SK-N-SH treated with all-trans-retinoic acid at 6 μM for 48 hours (cell line): Measurements from ENCODE around the gene CDK5R1.

Experiments
- ATAC-seq: fragments of 200-7000 bp; cut with Tn5 transposase; 3 replicates; pipeline ENCODE4 v1.9.1; 2020; ENCODE audit warnings: mild to moderate bottlenecking, moderate library complexity
- ARNTL ChIP-seq: fragments of 450-650 bp; formaldehyde crosslinking; IDR thresholded peaks from 2 replicates; pipeline ENCODE4 v1.5.0; 2020; ENCODE audit warnings: low read depth, mild to moderate bottlenecking, moderate library complexity, borderline replicate concordance
- CREB5 ChIP-seq: fragments of 250-450 bp; sonication (Bioruptor Pico); IDR thresholded peaks from 2 replicates; pipeline ENCODE4 v1.5.1; 2020; ENCODE audit warnings: low read depth, mild to moderate bottlenecking, moderate library complexity
- CSDC2 ChIP-seq: fragments of 250-450 bp; sonication (Bioruptor Pico); IDR thresholded peaks from 2 replicates; pipeline ENCODE4 v1.5.0; 2020; ENCODE audit warnings: mild to moderate bottlenecking, moderate library complexity
- CSRNP3 ChIP-seq: fragments of 250-450 bp; sonication (Bioruptor Pico); IDR thresholded peaks from 2 replicates; pipeline ENCODE4 v1.5.1; 2021; ENCODE audit warnings: mild to moderate bottlenecking, moderate library complexity
- ESRRG ChIP-seq: fragments of 250-450 bp; sonication (Bioruptor Pico); IDR thresholded peaks from 2 replicates; pipeline ENCODE4 v1.6.1; 2021; ENCODE audit warnings: mild to moderate bottlenecking
- GLIS3 ChIP-seq: fragments of 250-450 bp; sonication (Bioruptor Pico); IDR thresholded peaks from 2 replicates; pipeline ENCODE4 v1.5.0; 2020; ENCODE audit warnings: mild to moderate bottlenecking, moderate library complexity
- ISL1 ChIP-seq: fragments of 250-450 bp; sonication (Bioruptor Pico); IDR thresholded peaks from 2 replicates; pipeline ENCODE4 v2.1.2; 2022; ENCODE audit warnings: mild to moderate bottlenecking, moderate library complexity
- OSR1 ChIP-seq: fragments of 250-450 bp; sonication (Bioruptor Pico); IDR thresholded peaks from 2 replicates; pipeline ENCODE4 v1.8.0; 2022; ENCODE audit warnings: moderate library complexity, mild to moderate bottlenecking, inconsistent platforms
- PATZ1 ChIP-seq: fragments of 250-450 bp; sonication (Bioruptor Pico); IDR thresholded peaks from 2 replicates; pipeline ENCODE4 v1.8.0; 2020; ENCODE audit warnings: mild to moderate bottlenecking, moderate library complexity, borderline replicate concordance
- POU6F1 ChIP-seq: fragments of 250-450 bp; sonication (Bioruptor Pico); IDR thresholded peaks from 2 replicates; pipeline ENCODE4 v1.8.0; 2021; ENCODE audit warnings: low read depth, mild to moderate bottlenecking, moderate library complexity, borderline replicate concordance
- PPARA ChIP-seq: fragments of 250-450 bp; sonication (Bioruptor Pico); IDR thresholded peaks from 2 replicates; pipeline ENCODE4 v1.5.0; 2020; ENCODE audit warnings: mild to moderate bottlenecking, borderline replicate concordance
- SNAI2 ChIP-seq: fragments of 250-450 bp; sonication (Bioruptor Pico); IDR thresholded peaks from 2 replicates; pipeline ENCODE4 v1.5.0; 2020; ENCODE audit warnings: mild to moderate bottlenecking, moderate library complexity
- TOX ChIP-seq: fragments of 250-450 bp; sonication (Bioruptor Pico); IDR thresholded peaks from 2 replicates; pipeline ENCODE4 v1.8.0; 2021; ENCODE audit warnings: mild to moderate bottlenecking, moderate library complexity, borderline replicate concordance
- TSHZ2 ChIP-seq: fragments of 250-450 bp; sonication (Bioruptor Pico); IDR thresholded peaks from 2 replicates; pipeline ENCODE4 v1.5.0; 2020; ENCODE audit warnings: mild to moderate bottlenecking, moderate library complexity
- ZC3H10 ChIP-seq: fragments of 250-450 bp; sonication (Bioruptor Pico); IDR thresholded peaks from 2 replicates; pipeline ENCODE4 v1.5.1; 2021; ENCODE audit warnings: mild to moderate bottlenecking, moderate library complexity
- ZFP3 ChIP-seq: fragments of 250-450 bp; sonication (Bioruptor Pico); IDR thresholded peaks from 2 replicates; pipeline ENCODE4 v1.5.0; 2020; ENCODE audit warnings: mild to moderate bottlenecking, moderate library complexity
- ZFP30 ChIP-seq: fragments of 450-650 bp; formaldehyde crosslinking; IDR thresholded peaks from 2 replicates; pipeline ENCODE4 v1.5.0; 2022; ENCODE audit warnings: mild to moderate bottlenecking, moderate library complexity
- ZNF565 ChIP-seq: fragments of 450-650 bp; formaldehyde crosslinking; conservative IDR thresholded peaks from 2 replicates; pipeline ENCODE4 v1.5.0; 2020; ENCODE audit warnings: low read depth, mild to moderate bottlenecking, moderate library complexity
- ZNF70 ChIP-seq: fragments of 450-650 bp; formaldehyde crosslinking; IDR thresholded peaks from 2 replicates; pipeline ENCODE4 v1.5.0; 2020; ENCODE audit warnings: mild to moderate bottlenecking, moderate library complexity
- ZNF8 ChIP-seq: fragments of 450-650 bp; formaldehyde crosslinking; IDR thresholded peaks from 2 replicates; pipeline ENCODE4 v1.5.0; 2020; ENCODE audit warnings: mild to moderate bottlenecking, moderate library complexity

The CDK5R1 gene

GRCh38 chr17:32445497-32445896 is 41.3 kb upstream of the CDK5R1 start:
- TF ChIP-seq ZNF70: no peak
- no peak for TF ChIP-seq ARNTL (CRISPR knock-in tag)
- no peak for TF ChIP-seq PPARA (CRISPR knock-in tag)
- TF ChIP-seq CSDC2 (CRISPR knock-in tag): no peak
- no peak for TF ChIP-seq ZFP30 (CRISPR knock-in tag)
- TF ChIP-seq ESRRG (CRISPR knock-in tag): no peak
- no peak for ATAC-seq

- no peak for TF ChIP-seq ZFP3 (CRISPR knock-in tag)
- no peak for TF ChIP-seq OSR1 (CRISPR knock-in tag)
- TF ChIP-seq ESRRG (CRISPR knock-in tag): no peak
- no peak for TF ChIP-seq POU6F1 (CRISPR knock-in tag)
- no peak for TF ChIP-seq ZNF565 (CRISPR knock-in tag)
- no peak for TF ChIP-seq SNAI2 (CRISPR knock-in tag)
- no peak for TF ChIP-seq TOX
- TF ChIP-seq TSHZ2 (CRISPR knock-in tag): no peak
- TF ChIP-seq GLIS3 (CRISPR knock-in tag): no peak
- TF ChIP-seq ZNF70: no peak
- no peak for TF ChIP-seq ZFP30 (CRISPR knock-in tag)
- no peak for ATAC-seq
Observed at GRCh38 chr17:32445971-32446370, 40.8 kb upstream of the CDK5R1 start.

GRCh38 chr17:32446949-32447348 is 39.8 kb upstream of the CDK5R1 start:
- TF ChIP-seq CREB5 (CRISPR knock-in tag): no peak
- TF ChIP-seq TSHZ2 (CRISPR knock-in tag): no peak
- no peak for TF ChIP-seq ISL1 (CRISPR knock-in tag)
- no peak for TF ChIP-seq ZNF70
- TF ChIP-seq POU6F1 (CRISPR knock-in tag): no peak
- TF ChIP-seq ESRRG (CRISPR knock-in tag): no peak
- TF ChIP-seq PATZ1: no peak
- TF ChIP-seq ZFP30 (CRISPR knock-in tag): no peak
- TF ChIP-seq ZNF8 (CRISPR knock-in tag): no peak
- TF ChIP-seq OSR1 (CRISPR knock-in tag): no peak
- no peak for TF ChIP-seq ZNF565 (CRISPR knock-in tag)
- TF ChIP-seq CSRNP3 (CRISPR knock-in tag): no peak
- no peak for TF ChIP-seq PPARA (CRISPR knock-in tag)
- TF ChIP-seq ZC3H10 (CRISPR knock-in tag): no peak
- ATAC-seq: no peak
